Hepatocyte (in vitro differentiated cells): ENCODE results near the gene SLC6A11. TPM values are rescaled to one million over a fixed set of nuclear protein-coding genes. Genes with fewer than 3 reads are reported as not detected.

Source experiments
- DNase-seq: peaks from one replicate; pipeline ENCODE4 v3.0.0-alpha.2; 2016; ENCODE audit warnings: low spot score
- H2AFZ ChIP-seq: fragments of 200-600 bp; sonication (generic); 2 replicates; pipeline ENCODE4 v1.6.0; 2016; ENCODE audit warnings: antibody characterized with exemption, mild to moderate bottlenecking
- H3K27ac ChIP-seq: fragments of 200-600 bp; sonication (generic); 2 replicates; pipeline ENCODE4 v1.5.1; 2016; ENCODE audit warnings: mild to moderate bottlenecking
- H3K27me3 ChIP-seq: fragments of 200-600 bp; sonication (generic); 2 replicates; pipeline ENCODE4 v1.6.1; 2016
- H3K36me3 ChIP-seq: fragments of 200-600 bp; sonication (generic); replicated peaks from 2 replicates; pipeline ENCODE4 v1.5.1; 2016; ENCODE audit warnings: low read depth; ENCODE audit not compliant: insufficient read depth
- H3K4me1 ChIP-seq: fragments of 200-600 bp; sonication (generic); 2 replicates; pipeline ENCODE4 v1.5.1; 2016; ENCODE audit warnings: mild to moderate bottlenecking, moderate library complexity; ENCODE audit not compliant: insufficient read depth
- H3K4me2 ChIP-seq: fragments of 200-600 bp; sonication (generic); 2 replicates; pipeline ENCODE4 v1.6.0; 2016
- H3K4me3 ChIP-seq: fragments of 200-600 bp; sonication (generic); 2 replicates; pipeline ENCODE4 v1.5.1; 2016; ENCODE audit warnings: mild to moderate bottlenecking
- H3K79me2 ChIP-seq: fragments of 200-600 bp; sonication (generic); 2 replicates; pipeline ENCODE4 v1.6.0; 2017; ENCODE audit warnings: mild to moderate bottlenecking
- H3K9me2 ChIP-seq: fragments of 200-600 bp; sonication (generic); replicated peaks from 2 replicates; pipeline ENCODE4 v1.6.0; 2017; ENCODE audit warnings: mild to moderate bottlenecking; ENCODE audit not compliant: insufficient read depth
- H3K9me3 ChIP-seq: fragments of 200-600 bp; sonication (generic); 2 replicates; pipeline ENCODE4 v1.5.1; 2016; ENCODE audit warnings: low read depth, mild to moderate bottlenecking
- H4K20me1 ChIP-seq: fragments of 200-600 bp; sonication (generic); 2 replicates; pipeline ENCODE4 v1.6.0; 2016; ENCODE audit warnings: mild to moderate bottlenecking; ENCODE audit not compliant: insufficient read depth, poor library complexity, severe bottlenecking
- EZH2 ChIP-seq: fragments of 200-600 bp; sonication (generic); IDR thresholded peaks from 2 replicates; pipeline ENCODE4 v1.6.1; 2016; ENCODE audit warnings: antibody characterized with exemption, mild to moderate bottlenecking, borderline replicate concordance
- EZH2phosphoT487 ChIP-seq: fragments of 200-600 bp; sonication (generic); IDR thresholded peaks from one replicate; pipeline ENCODE4 v1.6.1; 2018; ENCODE audit warnings: antibody characterized with exemption, mild to moderate bottlenecking, low read depth, moderate library complexity; ENCODE audit not compliant: unreplicated experiment, severe bottlenecking
- whole genome bisulfite sequencing: methylation state at CpG from one replicate; pipeline ENCODE4 v1.1.6; 2016; ENCODE audit warnings: low lambda C conversion rate; ENCODE audit errors: missing lambda C conversion rate; 5-methylcytosine and 5-hydroxymethylcytosine counted together
- polyA plus RNA-seq: library from polyadenylated mRNA; unstranded; fragments of >200 nt; fragmentation: Nextera tagmentation; extraction: Ambion mirVana; gene quantifications from 2 replicates; pipeline ENCODE4 v1.2.1, GENCODE V29; 2016
- total RNA-seq: library from RNA; depleted of rRNA; stranded (reverse); fragments of >200 nt; gene quantifications from 2 replicates; pipeline ENCODE4 v1.2.3, GENCODE V29; 2014
- TF ChIP-seq, protein P1 (sequence below): fragments of 200-600 bp; sonication (generic); IDR thresholded peaks from 2 replicates; pipeline ENCODE4 v1.5.1; 2016; ENCODE audit warnings: antibody characterized with exemption, mild to moderate bottlenecking; ENCODE audit not compliant: poor library complexity

Gene SLC6A11
- total and polyA plus RNA-seq, 2 experiments from 2014 or later, result 1.5 to 1.7 TPM

DNA sequence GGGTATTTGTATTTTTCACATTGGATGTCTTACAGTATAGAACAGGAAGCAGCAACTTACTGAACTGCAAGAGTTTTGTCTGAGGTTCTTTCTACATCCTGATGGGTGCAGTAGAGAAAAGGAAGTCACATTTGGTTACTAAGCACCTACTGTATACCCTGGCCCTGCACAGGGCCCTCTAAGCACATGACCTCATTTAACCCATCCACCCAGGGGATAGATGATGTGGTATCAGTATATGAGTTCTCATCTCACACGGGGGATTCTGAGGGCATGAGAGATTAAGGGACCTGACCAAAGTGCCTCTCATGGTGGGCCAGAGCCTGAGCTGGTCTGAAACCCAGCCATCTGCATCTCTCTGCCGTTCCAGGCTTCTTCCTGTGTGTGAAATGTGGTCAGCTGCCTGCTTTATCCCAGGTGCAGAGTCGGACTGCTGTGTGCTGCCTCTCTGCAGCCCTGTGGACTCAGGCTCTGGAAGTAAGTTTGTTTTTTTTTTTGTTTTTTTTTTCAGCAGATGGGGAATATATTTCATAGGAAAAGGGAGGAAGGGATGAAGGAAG, 17.9 kb downstream of the SLC6A11 start:
- H3K9me3 ChIP-seq, result no peaks in the 10 kb centered on the region
- 77% methylated on average over 3 of the region's 3 CpGs for WGBS
- TF ChIP-seq, protein P1, sequence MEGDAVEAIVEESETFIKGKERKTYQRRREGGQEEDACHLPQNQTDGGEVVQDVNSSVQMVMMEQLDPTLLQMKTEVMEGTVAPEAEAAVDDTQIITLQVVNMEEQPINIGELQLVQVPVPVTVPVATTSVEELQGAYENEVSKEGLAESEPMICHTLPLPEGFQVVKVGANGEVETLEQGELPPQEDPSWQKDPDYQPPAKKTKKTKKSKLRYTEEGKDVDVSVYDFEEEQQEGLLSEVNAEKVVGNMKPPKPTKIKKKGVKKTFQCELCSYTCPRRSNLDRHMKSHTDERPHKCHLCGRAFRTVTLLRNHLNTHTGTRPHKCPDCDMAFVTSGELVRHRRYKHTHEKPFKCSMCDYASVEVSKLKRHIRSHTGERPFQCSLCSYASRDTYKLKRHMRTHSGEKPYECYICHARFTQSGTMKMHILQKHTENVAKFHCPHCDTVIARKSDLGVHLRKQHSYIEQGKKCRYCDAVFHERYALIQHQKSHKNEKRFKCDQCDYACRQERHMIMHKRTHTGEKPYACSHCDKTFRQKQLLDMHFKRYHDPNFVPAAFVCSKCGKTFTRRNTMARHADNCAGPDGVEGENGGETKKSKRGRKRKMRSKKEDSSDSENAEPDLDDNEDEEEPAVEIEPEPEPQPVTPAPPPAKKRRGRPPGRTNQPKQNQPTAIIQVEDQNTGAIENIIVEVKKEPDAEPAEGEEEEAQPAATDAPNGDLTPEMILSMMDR, result no peak
- TF ChIP-seq EZH2phosphoT487 (no peak), EZH2 (no peak)
- no peaks in the 10 kb centered on the region for H3K36me3 ChIP-seq
- H3K27me3 ChIP-seq, result no peaks in the 10 kb centered on the region
- no peaks in the 10 kb centered on the region for H3K79me2 ChIP-seq
- no peak for DNase-seq
- H3K4me1 ChIP-seq, result no peaks in the 10 kb centered on the region
- no peaks in the 10 kb centered on the region for H3K9me2 ChIP-seq
- no peaks in the 10 kb centered on the region for H4K20me1 ChIP-seq
- no peak overlapping the region for H3K27ac ChIP-seq
- no peak overlapping the region for H3K4me2 ChIP-seq
- H2AFZ ChIP-seq, result no peak overlapping the region
- no peak overlapping the region for H3K4me3 ChIP-seq

DNA sequence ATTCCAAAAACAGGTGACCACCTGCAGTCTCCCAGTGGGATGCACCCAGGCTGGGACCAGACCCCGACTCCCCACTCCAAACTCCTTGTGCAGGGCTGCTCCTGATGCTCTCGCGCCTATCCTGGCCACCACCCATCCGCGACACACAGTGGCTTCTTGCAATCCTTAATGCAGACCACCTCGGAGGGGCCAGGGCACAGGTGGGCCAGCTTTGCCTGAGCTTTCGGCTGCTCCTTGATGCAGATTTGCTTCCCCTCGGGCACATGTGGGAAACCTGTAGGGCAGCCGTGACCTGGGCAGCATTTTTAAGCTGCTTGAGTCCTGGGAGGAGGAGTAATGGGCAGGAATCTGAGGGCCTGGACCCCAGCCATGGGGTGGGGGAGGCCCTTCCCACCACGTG, 18.9 kb downstream of the SLC6A11 start:
- WGBS, result 83% methylated on average over 10 of the region's 10 CpGs

DNA sequence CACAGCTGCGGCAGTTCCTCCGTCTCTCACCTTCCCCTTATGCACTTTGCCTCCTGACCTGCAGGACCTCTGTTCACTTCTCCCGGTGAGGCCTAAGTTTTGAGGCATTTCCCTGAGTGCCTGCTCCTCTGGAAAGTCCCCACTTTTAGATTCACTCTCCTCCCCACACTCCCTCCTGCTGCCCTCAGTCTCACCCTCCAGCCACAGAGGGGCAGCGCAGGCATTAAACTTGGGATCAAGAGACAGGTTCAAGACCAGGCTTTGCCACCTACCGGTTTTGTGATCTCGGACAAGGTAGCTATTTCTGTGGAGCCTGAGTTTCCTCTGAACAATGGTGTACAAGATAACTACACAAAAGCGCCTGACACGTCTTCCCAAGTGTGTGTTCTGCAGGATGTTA, 19.4 kb downstream of the SLC6A11 start:
- Histone ChIP-seq H3K79me2 (no peaks in the 10 kb centered on the region), H3K27me3 (no peaks in the 10 kb centered on the region), H3K4me1 (no peaks in the 10 kb centered on the region), H3K36me3 (no peaks in the 10 kb centered on the region), H3K4me2 (no peak overlapping the region), H4K20me1 (no peaks in the 10 kb centered on the region), H3K4me3 (no peak overlapping the region), H3K27ac (no peak overlapping the region), H3K9me2 (no peaks in the 10 kb centered on the region), H2AFZ (no peak overlapping the region), H3K9me3 (no peaks in the 10 kb centered on the region)
- TF ChIP-seq EZH2 (no peak), EZH2phosphoT487 (no peak)
- TF ChIP-seq, protein P1, result no peak
- DNase-seq, result no peak
- WGBS, result 72% methylated on average over 8 of the region's 8 CpGs

More for the DNA sequence above, 18.9 kb downstream of the SLC6A11 start:
- H3K79me2 ChIP-seq, result no peaks in the 10 kb centered on the region
- TF ChIP-seq, protein P1, result no peak
- TF ChIP-seq EZH2 (no peak), EZH2phosphoT487 (no peak)
- no peaks in the 10 kb centered on the region for H3K36me3 ChIP-seq
- no peak overlapping the region for H3K4me2 ChIP-seq
- H3K9me2 ChIP-seq, result no peaks in the 10 kb centered on the region
- H3K9me3 ChIP-seq, result no peaks in the 10 kb centered on the region
- H2AFZ ChIP-seq, result no peak overlapping the region
- no peaks in the 10 kb centered on the region for H3K27me3 ChIP-seq
- no peak overlapping the region for H3K4me3 ChIP-seq
- no peak overlapping the region for H3K27ac ChIP-seq
- DNase-seq, result no peak
- no peaks in the 10 kb centered on the region for H4K20me1 ChIP-seq
- H3K4me1 ChIP-seq, result no peaks in the 10 kb centered on the region
